ENCODE results near the gene IRF4.

Gene IRF4

DNA sequence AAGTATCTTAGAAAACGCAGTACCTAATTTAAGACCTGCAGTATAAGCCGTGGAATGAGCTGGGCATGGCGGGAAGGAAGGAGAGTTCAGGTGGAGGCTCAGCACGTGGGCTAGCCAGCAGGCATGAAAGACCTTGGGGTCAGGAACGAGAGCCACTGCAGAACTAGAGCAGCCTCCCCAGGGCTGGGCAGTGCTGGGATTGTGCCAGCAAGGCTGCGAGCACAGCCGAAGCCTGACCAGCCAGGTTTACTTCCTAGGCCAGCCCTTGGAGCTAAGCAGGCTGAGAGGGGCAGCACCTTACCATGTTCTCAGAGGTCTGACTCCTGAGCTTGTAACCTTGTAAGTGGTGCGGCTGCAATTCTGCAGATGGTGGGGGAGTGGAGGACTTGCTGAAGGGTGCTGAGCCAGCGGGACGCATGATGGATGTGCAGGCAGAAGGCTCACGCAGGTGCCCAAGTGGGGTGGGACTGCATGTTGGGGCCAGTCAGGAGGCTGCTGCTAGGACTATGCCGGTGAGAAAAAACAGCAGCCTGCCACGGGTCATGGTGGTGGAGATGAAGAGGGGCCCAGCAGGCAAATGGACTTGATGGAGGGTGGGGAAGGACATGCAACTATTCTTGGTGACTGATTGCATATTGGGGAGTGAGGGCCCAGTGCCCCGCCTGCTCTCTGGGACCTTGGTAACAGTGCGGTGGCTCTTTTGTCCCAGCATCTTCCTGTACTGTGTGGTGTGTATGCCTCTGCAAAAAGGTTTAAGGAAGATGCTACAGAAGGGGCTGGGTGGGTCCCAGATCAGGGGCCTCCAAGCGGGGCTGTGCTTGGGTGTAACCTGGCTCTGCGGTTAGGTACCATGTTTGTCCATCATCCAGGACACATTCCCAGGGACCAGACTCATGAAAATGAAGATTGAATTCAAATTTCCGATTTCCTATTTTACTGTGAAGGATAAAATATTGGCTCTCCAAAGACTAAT lies 37.6 kb upstream of the IRF4 start:
- no peak for DNase-seq

- no peak for DNase-seq
These were observed 36.8 kb upstream of the IRF4 start for GRCh38 chr6:354631-355280.

GRCh38 chr6:355373-356208 lies 36.0 kb upstream of the IRF4 start:
- DNase-seq, result no peak

DNA sequence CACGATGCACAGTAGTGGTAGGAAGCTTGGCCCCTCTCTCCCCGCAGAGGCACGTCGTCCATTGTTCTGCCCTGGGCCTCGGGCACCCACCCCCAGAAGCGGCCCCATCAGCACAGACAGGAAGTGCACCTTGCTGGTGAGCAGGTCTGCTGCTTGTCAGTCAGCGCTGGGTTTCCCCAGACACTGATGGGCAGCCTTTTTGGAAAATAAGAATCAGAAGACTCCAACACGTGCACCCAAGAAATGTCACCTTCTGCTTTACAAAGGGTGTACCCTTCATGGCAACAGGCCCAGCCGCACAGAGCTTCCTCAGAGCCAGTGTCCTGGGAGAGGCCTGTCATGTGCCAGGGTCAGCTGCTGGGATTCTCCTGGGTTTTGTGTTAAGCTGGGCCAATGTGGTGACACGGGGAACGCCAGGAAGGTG lies 34.7 kb upstream of the IRF4 start:
- no peak for DNase-seq

DNA sequence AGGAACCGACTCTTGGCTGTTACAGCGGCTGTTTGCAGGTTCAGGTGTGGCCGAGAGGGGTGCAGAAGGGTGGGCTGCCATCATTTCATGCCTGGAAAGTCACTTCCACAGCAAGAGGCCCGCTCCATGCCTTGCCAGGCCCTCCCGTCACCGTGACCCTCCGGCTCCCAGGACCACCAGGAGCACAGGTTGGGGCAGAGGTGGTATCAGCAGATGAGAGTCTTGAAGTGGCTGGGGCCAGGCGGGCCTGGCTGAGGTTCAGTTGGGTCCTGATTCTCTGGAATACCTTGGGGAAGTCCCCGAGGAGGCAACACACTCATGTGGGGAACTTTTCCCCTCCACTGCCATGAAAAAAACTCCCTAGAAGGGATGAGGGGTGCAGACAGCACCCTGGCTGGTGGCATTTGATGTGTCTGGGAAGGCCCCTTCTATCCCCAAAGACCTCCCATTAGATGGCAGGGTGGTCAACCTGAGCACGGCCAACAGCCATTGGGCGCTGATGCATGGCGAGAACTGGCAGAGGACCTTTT lies 34.2 kb upstream of the IRF4 start:
- no peak for DNase-seq

GRCh38 chr6:357791-358341 lies 33.7 kb upstream of the IRF4 start:
- DNase-seq, result no peak

DNA sequence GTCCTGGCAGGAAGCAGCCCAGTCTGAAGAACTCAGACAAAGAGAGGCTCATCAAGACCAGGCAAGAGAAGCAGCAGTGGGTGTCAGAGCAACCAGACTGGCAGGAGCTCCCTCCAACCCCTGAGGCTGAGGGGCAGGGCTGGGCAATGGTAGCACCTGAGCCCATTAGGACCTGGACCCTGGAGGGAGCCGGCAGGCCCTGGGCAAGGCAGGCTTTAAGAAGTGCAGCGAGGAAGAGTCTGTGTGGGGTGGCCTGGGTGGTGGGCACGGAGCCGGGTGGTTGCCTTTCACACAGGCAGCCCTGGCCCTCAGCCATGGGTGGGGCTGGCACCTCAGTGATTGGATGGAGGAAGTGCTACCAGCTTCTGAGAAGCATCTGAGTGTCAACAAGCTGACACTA lies 33.1 kb upstream of the IRF4 start:
- no peak for DNase-seq

GRCh38 chr6:358847-359246 lies 32.7 kb upstream of the IRF4 start:
- DNase-seq, result no peak

DNA sequence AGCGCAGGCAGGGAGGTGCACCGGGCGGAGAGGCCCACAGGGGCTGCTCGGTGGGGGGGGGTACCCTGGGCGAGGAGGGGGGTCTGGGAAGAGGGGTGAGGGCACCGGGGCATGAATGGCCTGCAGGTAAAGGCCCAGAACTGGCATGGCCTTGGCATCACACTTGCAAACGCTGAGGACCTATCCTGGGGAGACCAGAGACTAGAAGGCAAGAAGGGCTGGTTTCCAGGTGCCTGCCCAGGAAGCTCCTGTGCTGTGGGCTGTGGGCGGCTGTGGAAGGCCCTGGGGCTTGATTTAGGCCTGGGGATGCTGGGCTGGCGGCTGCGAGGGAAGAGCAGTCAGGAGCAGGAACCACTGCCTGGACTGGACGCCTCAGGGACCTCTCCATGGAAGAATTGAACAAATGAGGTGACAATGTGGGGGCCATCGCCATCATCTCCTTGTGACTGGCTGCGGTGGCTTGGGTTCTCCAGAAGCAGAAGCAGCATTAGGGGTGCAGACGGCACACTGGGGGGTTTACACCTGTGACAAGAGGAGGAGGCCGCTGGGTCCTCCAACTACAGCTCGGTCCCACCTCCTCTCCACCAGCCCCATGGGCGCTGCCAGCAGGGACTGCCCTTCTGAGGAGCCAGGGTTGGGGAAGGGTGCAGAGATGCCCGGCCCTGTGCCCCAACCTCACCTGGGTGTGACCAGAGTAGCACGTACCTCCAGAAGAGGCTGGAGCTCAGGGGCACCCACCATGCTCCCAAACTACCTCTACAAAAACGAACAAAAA lies 32.1 kb upstream of the IRF4 start:
- no peak for DNase-seq

- no peak for DNase-seq
These were observed 31.2 kb upstream of the IRF4 start for GRCh38 chr6:360349-360748.

- no peak for DNase-seq
These were observed 30.7 kb upstream of the IRF4 start for GRCh38 chr6:360764-361373.

GRCh38 chr6:361411-362132 lies 30.0 kb upstream of the IRF4 start:
- no peak for DNase-seq

DNA sequence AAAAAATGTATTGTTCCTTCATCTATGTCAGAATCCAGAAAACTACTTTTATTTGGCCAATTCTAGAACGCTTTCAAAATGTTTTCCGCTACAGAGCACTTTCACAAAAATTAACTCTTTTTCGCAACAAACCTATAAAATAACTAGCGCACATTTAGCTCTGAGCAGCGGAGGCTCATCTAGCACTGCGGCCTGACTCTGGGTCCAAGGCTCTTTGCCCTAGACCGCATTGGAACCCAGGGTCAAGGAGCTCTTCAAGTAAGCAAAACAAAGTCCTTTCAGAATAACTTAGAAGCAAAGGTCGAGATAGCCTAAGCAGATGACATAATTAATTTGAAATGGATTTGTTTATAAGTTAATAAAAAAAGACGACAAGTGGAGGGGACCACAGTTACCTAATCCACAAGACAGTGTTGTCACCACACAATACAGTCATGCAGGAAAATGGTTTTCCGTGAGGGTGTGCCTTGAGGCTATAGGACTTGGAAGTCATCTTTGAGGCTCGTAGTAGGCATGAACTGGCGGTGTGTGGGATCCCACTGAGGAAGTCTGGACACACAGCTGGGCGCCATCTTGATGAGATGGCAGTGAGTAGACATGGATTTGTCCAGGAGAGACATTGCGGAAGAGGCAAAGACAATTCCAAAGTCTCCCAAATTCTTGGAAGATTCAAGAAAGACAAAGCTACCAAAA lies 29.2 kb upstream of the IRF4 start:
- no peak for DNase-seq

DNA sequence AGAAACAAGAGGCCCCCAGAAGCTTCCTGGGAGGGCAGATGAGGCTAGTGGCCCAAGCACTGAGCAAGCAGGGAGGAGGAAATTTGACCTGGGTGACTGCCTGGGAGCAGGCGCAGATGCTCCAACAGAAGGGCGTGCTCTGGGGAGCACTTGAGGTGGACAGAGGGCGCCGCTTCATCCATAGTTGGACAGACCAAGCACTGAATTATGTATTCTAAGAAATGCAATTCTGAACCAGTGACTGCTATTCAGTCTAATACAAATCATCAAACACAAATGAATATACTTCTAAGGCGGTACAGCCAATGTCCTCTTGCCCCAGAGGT lies 28.7 kb upstream of the IRF4 start:
- DNase-seq, result no peak

GRCh38 chr6:363291-363690 lies 28.3 kb upstream of the IRF4 start:
- no peak for DNase-seq

- no peak for DNase-seq
These were observed 27.6 kb upstream of the IRF4 start for GRCh38 chr6:363909-364308.

DNA sequence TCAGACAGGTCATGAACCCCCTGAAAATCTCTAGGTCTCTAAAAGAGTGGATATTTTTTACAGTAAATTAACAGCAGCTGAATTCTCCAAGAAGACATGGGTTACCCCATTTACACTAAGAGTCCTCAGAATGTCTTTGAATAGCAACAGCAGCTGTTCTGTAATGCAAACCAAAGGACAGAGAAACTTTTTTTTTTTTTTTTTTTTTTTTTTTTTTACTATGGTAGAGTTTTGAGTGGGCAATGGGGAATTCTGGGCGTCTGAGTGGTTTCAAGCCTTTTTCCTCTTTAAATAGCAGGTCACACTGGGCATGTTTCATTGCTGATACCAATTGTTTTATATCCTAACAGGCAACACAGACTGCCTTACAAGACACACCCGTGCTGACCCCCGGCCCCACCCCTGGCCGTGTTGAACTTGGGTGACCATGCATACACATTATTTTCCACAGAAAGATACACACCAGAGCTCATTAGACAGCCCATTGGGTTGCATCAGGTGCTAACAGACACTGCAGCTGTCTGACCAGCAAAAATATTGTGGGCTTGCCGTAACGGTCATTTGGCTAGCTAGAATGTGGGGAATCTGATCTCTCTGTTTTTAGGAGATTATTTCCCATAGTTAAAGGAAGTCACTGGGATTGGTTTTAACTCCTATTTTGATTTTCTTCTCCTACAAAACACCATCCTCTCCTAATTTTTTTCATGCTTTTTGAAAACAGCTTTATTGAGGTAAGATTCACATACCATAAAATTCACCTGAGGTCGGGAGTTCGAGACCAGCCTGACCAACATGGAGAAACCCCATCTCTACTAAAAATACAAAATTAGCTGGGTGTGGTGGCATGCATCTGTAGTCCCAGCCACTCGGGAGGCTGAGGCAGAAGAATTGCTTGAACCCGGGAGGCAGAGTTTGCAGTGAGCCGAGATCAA lies 26.7 kb upstream of the IRF4 start:
- no peak for DNase-seq

GRCh38 chr6:365835-366234 lies 25.7 kb upstream of the IRF4 start:
- DNase-seq, result no peak

Data from NCI-H2081 treated with DMSO at 0.1 percent for 48 hours (cell line).